HEK293 (cell line): ENCODE measurements around the gene SSU72.

Experiments used
- CTCF ChIA-PET: fragments of 350-600 bp; formaldehyde crosslinking; extraction: SDS; loops from one replicate; lab custom pipeline; 2021; ENCODE audit warnings: antibody characterized with exemption; lab: Yijun Ruan, JAX
- POLR2A ChIA-PET: fragments of 300-600 bp; formaldehyde crosslinking; extraction: SDS; loops from one replicate; lab custom pipeline; 2020; ENCODE audit warnings: antibody characterized with exemption, inconsistent platforms; lab: Yijun Ruan, JAX
- H3K27ac ChIP-seq: fragments of 200-500 bp; sonication (Bioruptor generic); 2 replicates; pipeline ENCODE4 v1.5.1; 2014; ENCODE audit warnings: low read depth, low read length, control low read depth, inconsistent platforms; ENCODE audit errors: extremely low read depth
- H3K36me3 ChIP-seq, 2 experiments: fragments of 200-500 bp in 1 of 2; sonication (Bioruptor generic) in 1 of 2; 1 replicate in 1 of 2; 2 replicates in 1 of 2; pipeline ENCODE4 v1.5.1; 2014 to 2017; ENCODE audit warnings: inconsistent platforms in 2 of 2, low read length in 2 of 2; ENCODE audit not compliant: control insufficient read depth in 2 of 2, insufficient read depth in 1 of 2
- H3K4me1 ChIP-seq: fragments of 200-500 bp; sonication (Bioruptor generic); 2 replicates; pipeline ENCODE4 v1.5.1; 2014; ENCODE audit warnings: mild to moderate bottlenecking, low read length, inconsistent platforms; ENCODE audit not compliant: control insufficient read depth, insufficient read depth
- H3K4me3 ChIP-seq: 2 replicates; pipeline ENCODE4 v1.5.1; 2011; ENCODE audit warnings: low read depth, mild to moderate bottlenecking, control low read depth, low read length, moderate library complexity
- H3K9me3 ChIP-seq: fragments of 200-500 bp; sonication (Bioruptor generic); 2 replicates; pipeline ENCODE4 v1.5.1; 2014; ENCODE audit warnings: low read depth, low read length, inconsistent platforms; ENCODE audit not compliant: control insufficient read depth, insufficient read depth
- GLIS1 ChIP-seq: fragments of 450-650 bp; formaldehyde crosslinking; IDR thresholded peaks from 2 replicates; pipeline ENCODE4 v1.5.1; 2016; ENCODE audit warnings: missing biosample characterization, missing genetic modification characterization
- HOXD13 ChIP-seq: sonication (generic); formaldehyde crosslinking; IDR thresholded peaks from 2 replicates; pipeline ENCODE4 v1.8.0; 2022; ENCODE audit warnings: missing genetic modification reagents, borderline replicate concordance
- OSR2 ChIP-seq: fragments of 450-650 bp; formaldehyde crosslinking; IDR thresholded peaks from 2 replicates; pipeline ENCODE4 v1.5.1; 2016; ENCODE audit warnings: missing biosample characterization, missing genetic modification characterization
- PRDM4 ChIP-seq: fragments of 450-650 bp; formaldehyde crosslinking; IDR thresholded peaks from 2 replicates; pipeline ENCODE4 v1.5.1; 2017; ENCODE audit warnings: missing biosample characterization, missing genetic modification characterization
- SALL2 ChIP-seq: fragments of 450-650 bp; formaldehyde crosslinking; IDR thresholded peaks from 2 replicates; pipeline ENCODE4 v1.5.0; 2017; ENCODE audit warnings: missing biosample characterization, mild to moderate bottlenecking, missing genetic modification characterization, borderline replicate concordance
- ZBTB8A ChIP-seq: fragments of 450-650 bp; formaldehyde crosslinking; IDR thresholded peaks from 2 replicates; pipeline ENCODE4 v1.5.1; 2016; ENCODE audit warnings: missing biosample characterization, missing genetic modification characterization
- ZFP3 ChIP-seq: fragments of 450-650 bp; formaldehyde crosslinking; IDR thresholded peaks from 2 replicates; pipeline ENCODE4 v1.5.1; 2016; ENCODE audit warnings: low read depth, missing biosample characterization, missing genetic modification characterization
- ZIC2 ChIP-seq: fragments of 450-650 bp; formaldehyde crosslinking; IDR thresholded peaks from 2 replicates; pipeline ENCODE4 v1.5.1; 2016; ENCODE audit warnings: missing biosample characterization, missing genetic modification characterization
- ZNF121 ChIP-seq: fragments of 450-650 bp; formaldehyde crosslinking; IDR thresholded peaks from 2 replicates; pipeline ENCODE4 v1.5.1; 2016; ENCODE audit warnings: missing biosample characterization, missing genetic modification characterization
- ZNF138 ChIP-seq: fragments of 450-650 bp; formaldehyde crosslinking; IDR thresholded peaks from 2 replicates; pipeline ENCODE4 v1.5.1; 2016; ENCODE audit warnings: missing biosample characterization, missing genetic modification characterization, borderline replicate concordance
- ZNF146 ChIP-seq: fragments of 450-650 bp; formaldehyde crosslinking; IDR thresholded peaks from 2 replicates; pipeline ENCODE4 v1.5.1; 2016; ENCODE audit warnings: missing biosample characterization, missing genetic modification characterization
- ZNF155 ChIP-seq: fragments of 450-650 bp; formaldehyde crosslinking; IDR thresholded peaks from 2 replicates; pipeline ENCODE4 v1.5.1; 2016; ENCODE audit warnings: missing biosample characterization, missing genetic modification characterization
- ZNF19 ChIP-seq: fragments of 450-650 bp; formaldehyde crosslinking; IDR thresholded peaks from 2 replicates; pipeline ENCODE4; 2016; ENCODE audit warnings: missing biosample characterization, missing genetic modification characterization, low read depth
- ZNF202 ChIP-seq: fragments of 450-650 bp; formaldehyde crosslinking; IDR thresholded peaks from 2 replicates; pipeline ENCODE4 v1.5.1; 2016; ENCODE audit warnings: missing biosample characterization, missing genetic modification characterization, borderline replicate concordance
- ZNF341 ChIP-seq: fragments of 450-650 bp; formaldehyde crosslinking; IDR thresholded peaks from 2 replicates; pipeline ENCODE4; 2016; ENCODE audit warnings: low read depth, missing biosample characterization, missing genetic modification characterization
- ZNF391 ChIP-seq: fragments of 450-650 bp; formaldehyde crosslinking; IDR thresholded peaks from 2 replicates; pipeline ENCODE4 v1.5.1; 2016; ENCODE audit warnings: low read depth, missing biosample characterization, missing genetic modification characterization, borderline replicate concordance
- ZNF530 ChIP-seq: fragments of 450-650 bp; formaldehyde crosslinking; IDR thresholded peaks from 2 replicates; pipeline ENCODE4 v1.5.1; 2016; ENCODE audit warnings: low read depth, missing biosample characterization, missing genetic modification characterization
- ZNF544 ChIP-seq: fragments of 450-650 bp; formaldehyde crosslinking; IDR thresholded peaks from 2 replicates; pipeline ENCODE4 v1.5.0; 2017; ENCODE audit warnings: missing biosample characterization, missing genetic modification characterization
- ZNF549 ChIP-seq: fragments of 450-650 bp; IDR thresholded peaks from 2 replicates; pipeline ENCODE4 v1.5.1; 2018; ENCODE audit warnings: missing biosample characterization, missing genetic modification characterization, mild to moderate bottlenecking, inconsistent platforms, moderate library complexity
- ZNF585B ChIP-seq: fragments of 450-650 bp; formaldehyde crosslinking; IDR thresholded peaks from 2 replicates; pipeline ENCODE4 v1.5.1; 2016; ENCODE audit warnings: missing biosample characterization, missing genetic modification characterization
- ZNF600 ChIP-seq: fragments of 450-650 bp; formaldehyde crosslinking; IDR thresholded peaks from 2 replicates; pipeline ENCODE4 v1.5.1; 2016; ENCODE audit warnings: missing biosample characterization, missing genetic modification characterization
- ZNF626 ChIP-seq: fragments of 450-650 bp; sonication (Bioruptor Pico); formaldehyde crosslinking; IDR thresholded peaks from 2 replicates; pipeline ENCODE4 v1.5.1; 2018; ENCODE audit warnings: missing biosample characterization, missing genetic modification characterization, inconsistent platforms
- ZNF629 ChIP-seq: fragments of 450-650 bp; formaldehyde crosslinking; IDR thresholded peaks from 2 replicates; pipeline ENCODE4 v1.5.1; 2017; ENCODE audit warnings: missing biosample characterization, missing genetic modification characterization
- ZNF654 ChIP-seq: fragments of 450-650 bp; formaldehyde crosslinking; IDR thresholded peaks from 2 replicates; pipeline ENCODE4 v1.5.1; 2016; ENCODE audit warnings: low read depth, missing biosample characterization, missing genetic modification characterization
- ZNF747 ChIP-seq: fragments of 450-650 bp; formaldehyde crosslinking; IDR thresholded peaks from 2 replicates; pipeline ENCODE4 v1.5.1; 2016; ENCODE audit warnings: missing biosample characterization, missing genetic modification characterization
- TF ChIP-seq, protein P1 (sequence below): fragments of 450-650 bp; formaldehyde crosslinking; IDR thresholded peaks from 2 replicates; pipeline ENCODE4 v1.5.1; 2016; ENCODE audit warnings: missing biosample characterization, missing genetic modification characterization
- TF ChIP-seq, protein P2 (sequence below): fragments of 450-650 bp; formaldehyde crosslinking; IDR thresholded peaks from 2 replicates; pipeline ENCODE4 v1.5.1; 2016; ENCODE audit warnings: missing biosample characterization, missing genetic modification characterization
- TF ChIP-seq, protein P3 (sequence below): fragments of 450-650 bp; formaldehyde crosslinking; IDR thresholded peaks from 2 replicates; pipeline ENCODE4 v1.5.1; 2017; ENCODE audit warnings: missing biosample characterization, missing genetic modification characterization

SSU72 gene

GRCh38 chr1:1577367-1578011 lies 2.8 kb upstream of the SSU72 start (continued):
- no peak for TF ChIP-seq HOXD13
- no peak for TF ChIP-seq ZNF544 (tag by site-specific recombination)
- TF ChIP-seq ZNF341 (tag by site-specific recombination): no peak
- 0 out of 2 replicates have a peak, but pooled peaks have one; percentile 37 for TF ChIP-seq GLIS1 (tag by site-specific recombination)
- TF ChIP-seq ZNF549 (tag by site-specific recombination): no peak
- TF ChIP-seq ZNF654 (tag by site-specific recombination): no peak
- TF ChIP-seq ZNF155 (tag by site-specific recombination): no peak
- no peak for TF ChIP-seq ZNF121 (tag by site-specific recombination)
- TF ChIP-seq ZNF626 (tag by site-specific recombination): no peak
- no peak for TF ChIP-seq OSR2 (tag by site-specific recombination)
- TF ChIP-seq, protein P1, sequence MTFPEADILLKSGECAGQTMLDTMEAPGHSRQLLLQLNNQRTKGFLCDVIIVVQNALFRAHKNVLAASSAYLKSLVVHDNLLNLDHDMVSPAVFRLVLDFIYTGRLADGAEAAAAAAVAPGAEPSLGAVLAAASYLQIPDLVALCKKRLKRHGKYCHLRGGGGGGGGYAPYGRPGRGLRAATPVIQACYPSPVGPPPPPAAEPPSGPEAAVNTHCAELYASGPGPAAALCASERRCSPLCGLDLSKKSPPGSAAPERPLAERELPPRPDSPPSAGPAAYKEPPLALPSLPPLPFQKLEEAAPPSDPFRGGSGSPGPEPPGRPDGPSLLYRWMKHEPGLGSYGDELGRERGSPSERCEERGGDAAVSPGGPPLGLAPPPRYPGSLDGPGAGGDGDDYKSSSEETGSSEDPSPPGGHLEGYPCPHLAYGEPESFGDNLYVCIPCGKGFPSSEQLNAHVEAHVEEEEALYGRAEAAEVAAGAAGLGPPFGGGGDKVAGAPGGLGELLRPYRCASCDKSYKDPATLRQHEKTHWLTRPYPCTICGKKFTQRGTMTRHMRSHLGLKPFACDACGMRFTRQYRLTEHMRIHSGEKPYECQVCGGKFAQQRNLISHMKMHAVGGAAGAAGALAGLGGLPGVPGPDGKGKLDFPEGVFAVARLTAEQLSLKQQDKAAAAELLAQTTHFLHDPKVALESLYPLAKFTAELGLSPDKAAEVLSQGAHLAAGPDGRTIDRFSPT: no peak
- TF ChIP-seq, all 188 proteins: peak for 3

DNA sequence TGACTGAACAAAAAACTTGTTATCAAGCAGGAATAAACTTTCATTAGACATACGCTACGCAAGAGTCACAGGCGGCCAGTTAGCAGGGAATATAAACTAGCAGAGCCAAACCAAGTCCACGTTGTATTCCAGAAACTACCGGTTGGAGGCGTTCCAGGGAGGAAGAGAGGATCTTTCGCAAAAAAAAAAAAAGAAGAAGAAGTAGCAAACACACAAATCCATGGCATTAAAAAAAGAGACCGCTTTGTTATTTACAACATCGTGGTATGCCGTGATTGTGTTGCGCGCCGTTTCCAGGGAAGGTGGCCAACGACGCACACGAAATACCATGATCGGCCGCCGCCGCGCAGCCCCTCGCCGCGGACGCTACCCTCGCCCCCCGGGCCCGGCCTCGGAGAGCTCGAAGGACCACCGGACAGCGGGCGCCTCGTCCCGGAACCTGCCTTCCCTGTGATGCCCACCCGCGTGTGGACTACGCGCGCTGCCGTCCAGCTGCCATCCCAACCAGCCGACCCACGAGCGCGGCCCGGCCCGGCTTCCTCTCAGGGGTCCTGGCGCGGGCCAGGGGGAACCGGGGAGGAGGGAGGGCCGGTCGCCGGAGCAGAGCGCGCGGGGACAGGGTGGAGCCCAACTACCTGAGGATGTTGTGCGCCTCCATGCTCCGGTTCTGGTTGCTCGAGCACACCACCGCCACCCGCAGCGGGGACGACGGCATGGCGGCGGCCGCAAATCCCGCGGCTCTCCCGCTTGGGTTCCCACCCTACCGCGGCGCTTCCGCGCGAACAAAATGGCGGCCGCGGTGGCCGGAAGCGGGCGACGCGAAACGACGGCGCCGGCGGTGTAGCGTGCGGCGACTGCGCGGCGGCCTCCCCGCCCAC lies 581 bp downstream of the SSU72 start:
- CTCF ChIA-PET: no interaction called here
- POLR2A ChIA-PET: interaction anchor here (1.0 kb wide), 1 partner anchor 42 kb away, joined by 3 read pairs; the partner anchor contains the start of gene MIB2
- H3K4me3 ChIP-seq: peak overlapping the region; percentile 94
- H3K9me3 ChIP-seq: no peaks in the 10 kb centered on the region
- H3K27ac ChIP-seq: peak overlapping the region; percentile 90
- H3K4me1 ChIP-seq: no peaks in the 10 kb centered on the region
- peaks cover 8 to 30% of the 10 kb centered on the region in 2 experiments; a peak in 2 of 3 replicates for H3K36me3 ChIP-seq
- TF ChIP-seq, protein P2, sequence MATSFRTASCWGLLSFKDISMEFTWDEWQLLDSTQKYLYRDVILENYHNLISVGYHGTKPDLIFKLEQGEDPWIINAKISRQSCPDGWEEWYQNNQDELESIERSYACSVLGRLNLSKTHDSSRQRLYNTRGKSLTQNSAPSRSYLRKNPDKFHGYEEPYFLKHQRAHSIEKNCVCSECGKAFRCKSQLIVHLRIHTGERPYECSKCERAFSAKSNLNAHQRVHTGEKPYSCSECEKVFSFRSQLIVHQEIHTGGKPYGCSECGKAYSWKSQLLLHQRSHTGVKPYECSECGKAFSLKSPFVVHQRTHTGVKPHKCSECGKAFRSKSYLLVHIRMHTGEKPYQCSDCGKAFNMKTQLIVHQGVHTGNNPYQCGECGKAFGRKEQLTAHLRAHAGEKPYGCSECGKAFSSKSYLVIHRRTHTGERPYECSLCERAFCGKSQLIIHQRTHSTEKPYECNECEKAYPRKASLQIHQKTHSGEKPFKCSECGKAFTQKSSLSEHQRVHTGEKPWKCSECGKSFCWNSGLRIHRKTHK (tag by site-specific recombination): no peak
- TF ChIP-seq ZNF391 (tag by site-specific recombination) (0 out of 2 replicates have a peak, but pooled peaks have one; percentile 29), ZNF629 (0 out of 2 replicates have a peak, but pooled peaks have one; percentile 33), PRDM4 (tag by site-specific recombination) (no peak), ZNF146 (tag by site-specific recombination) (no peak), ZIC2 (tag by site-specific recombination) (peak; percentile 53; the same call in 1 of the 2 replicates), ZNF600 (tag by site-specific recombination) (peak; percentile 38; the same call in 1 of the 2 replicates), ZNF585B (no peak), ZNF19 (no peak), ZNF202 (tag by site-specific recombination) (no peak), SALL2 (tag by site-specific recombination) (no peak), ZBTB8A (0 out of 2 replicates have a peak, but pooled peaks have one; percentile 2), ZNF530 (tag by site-specific recombination) (no peak), ZFP3 (tag by site-specific recombination) (no peak), ZNF138 (tag by site-specific recombination) (no peak), ZNF747 (tag by site-specific recombination) (no peak)
- TF ChIP-seq, protein P3, sequence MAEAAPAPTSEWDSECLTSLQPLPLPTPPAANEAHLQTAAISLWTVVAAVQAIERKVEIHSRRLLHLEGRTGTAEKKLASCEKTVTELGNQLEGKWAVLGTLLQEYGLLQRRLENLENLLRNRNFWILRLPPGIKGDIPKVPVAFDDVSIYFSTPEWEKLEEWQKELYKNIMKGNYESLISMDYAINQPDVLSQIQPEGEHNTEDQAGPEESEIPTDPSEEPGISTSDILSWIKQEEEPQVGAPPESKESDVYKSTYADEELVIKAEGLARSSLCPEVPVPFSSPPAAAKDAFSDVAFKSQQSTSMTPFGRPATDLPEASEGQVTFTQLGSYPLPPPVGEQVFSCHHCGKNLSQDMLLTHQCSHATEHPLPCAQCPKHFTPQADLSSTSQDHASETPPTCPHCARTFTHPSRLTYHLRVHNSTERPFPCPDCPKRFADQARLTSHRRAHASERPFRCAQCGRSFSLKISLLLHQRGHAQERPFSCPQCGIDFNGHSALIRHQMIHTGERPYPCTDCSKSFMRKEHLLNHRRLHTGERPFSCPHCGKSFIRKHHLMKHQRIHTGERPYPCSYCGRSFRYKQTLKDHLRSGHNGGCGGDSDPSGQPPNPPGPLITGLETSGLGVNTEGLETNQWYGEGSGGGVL: peak; percentile 15; the same call in 1 of the 2 replicates
